Fibroblast of skin of abdomen (primary cell): ENCODE results near the gene PTGR2.
"Not testable (repeated sequence)": the region's sequence is repeated elsewhere in the genome, so short reads cannot be mapped to it uniquely, and the experiment has no call there.

Source experiments
- DNase-seq: peaks from one replicate; pipeline ENCODE4 v3.0.0-alpha.2; 2013

Gene PTGR2

GRCh38 chr14:73887318-73887616 is 35.6 kb downstream of the PTGR2 start:
- DNase-seq: no peak

DNA sequence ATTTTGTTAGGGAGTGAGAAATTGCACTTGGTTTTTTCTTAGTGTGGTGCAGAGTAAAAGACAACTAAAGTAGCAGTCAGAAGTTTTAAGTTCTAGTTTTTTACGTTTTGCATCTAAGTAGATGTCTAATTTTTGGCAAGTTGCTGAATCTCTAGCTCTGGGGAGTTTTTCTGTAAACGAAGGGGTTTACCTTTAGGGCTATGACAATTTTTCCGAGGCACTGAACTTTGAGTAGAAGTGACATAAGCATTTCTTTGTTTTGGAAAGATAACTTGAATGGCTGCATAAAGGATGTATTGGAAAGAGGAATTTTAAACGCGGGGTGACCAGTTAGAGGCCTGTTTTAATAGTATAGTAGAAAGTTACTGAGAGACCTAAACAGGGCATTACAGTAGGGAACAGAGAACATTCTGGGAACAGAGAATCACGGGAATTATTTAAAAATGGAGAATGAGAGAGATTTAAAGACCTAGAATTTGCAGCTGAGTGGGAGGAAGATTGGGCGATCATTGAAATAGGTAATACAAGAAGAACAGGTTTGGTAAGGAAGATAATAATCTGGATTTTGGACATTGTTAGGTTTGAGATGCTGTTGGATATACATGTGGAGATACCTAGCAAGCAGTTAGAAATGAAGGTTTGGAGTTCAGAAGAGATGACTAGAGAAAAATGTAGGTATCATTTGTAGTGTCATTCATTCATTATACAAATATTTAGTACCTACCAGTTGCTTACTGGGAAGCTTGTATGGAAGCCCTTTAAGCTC is 36.2 kb downstream of the PTGR2 start:
- no peak for DNase-seq

DNA sequence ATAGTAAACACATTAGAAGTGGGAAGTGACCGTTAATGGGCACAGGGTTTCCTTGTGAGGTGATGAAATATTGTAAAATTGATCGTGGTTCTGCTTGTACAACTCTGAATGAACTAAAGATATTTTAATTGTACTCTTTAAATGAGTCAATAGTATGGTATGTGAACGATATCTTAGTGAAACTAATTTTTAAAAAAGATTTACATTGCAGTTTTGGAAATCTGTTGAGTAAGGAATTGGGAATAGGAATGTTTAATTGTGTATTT is 36.8 kb downstream of the PTGR2 start:
- DNase-seq: peak; percentile 26

DNA sequence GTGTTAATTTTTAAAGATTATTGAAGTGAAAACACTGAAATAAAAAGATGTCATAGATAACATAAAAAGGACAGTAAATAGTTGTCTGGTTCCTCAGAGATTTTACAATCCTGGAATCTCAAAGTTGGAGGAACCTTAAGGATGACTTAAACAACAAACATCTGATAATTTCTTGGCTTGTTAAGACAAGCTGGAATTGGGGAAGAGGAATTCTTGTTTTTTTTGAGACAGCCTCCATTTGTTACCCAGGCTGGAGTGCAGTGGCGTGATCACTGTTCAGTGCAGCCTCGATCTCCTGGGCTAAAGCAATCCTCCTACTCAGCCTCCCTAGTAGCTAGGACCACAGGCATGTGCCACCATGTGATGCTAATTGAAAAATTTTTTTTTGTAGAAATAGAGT is 37.3 kb downstream of the PTGR2 start:
- peak; percentile 30 for DNase-seq

DNA sequence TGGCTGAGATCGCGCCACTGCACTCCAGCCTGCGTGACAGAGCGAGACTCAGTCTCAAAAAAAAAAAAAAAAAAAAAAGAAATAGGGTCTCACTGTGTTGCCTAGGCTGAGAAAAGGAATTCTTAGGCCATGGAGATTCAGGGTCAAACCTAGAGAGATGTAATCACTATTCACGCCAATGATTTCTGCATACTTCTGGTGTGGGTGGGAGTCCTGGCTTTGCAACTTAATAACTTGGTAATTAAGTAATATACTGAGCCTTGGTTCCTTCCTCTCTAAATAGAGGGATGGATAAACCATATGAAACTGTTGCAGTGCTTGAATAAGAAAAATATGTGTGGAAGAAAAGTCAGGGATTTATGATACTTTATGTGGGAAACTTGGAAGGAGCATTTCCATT is 37.7 kb downstream of the PTGR2 start:
- DNase-seq: no peak

- DNase-seq: not testable (repeated sequence)
These were observed 42.6 kb downstream of the PTGR2 start for GRCh38 chr14:73894180-73894687.

DNA sequence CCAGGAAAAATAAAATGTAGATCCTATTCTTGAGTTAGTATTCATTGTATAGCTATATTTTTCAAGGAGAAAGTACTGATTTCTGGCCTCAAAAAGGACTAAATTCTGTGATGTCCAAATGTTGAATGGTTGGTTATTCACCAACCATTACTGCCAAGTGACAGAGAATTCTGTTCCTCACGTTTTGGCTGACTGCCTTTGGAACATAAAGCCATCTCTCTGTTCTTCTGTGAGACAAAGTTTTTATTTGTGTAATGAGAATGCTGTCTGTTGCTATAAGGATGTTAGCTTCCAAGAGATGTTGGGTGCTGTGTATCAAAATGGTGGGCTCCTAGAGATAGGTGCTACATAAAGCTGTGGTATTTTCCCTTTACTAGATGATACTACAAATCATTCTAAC is 44.3 kb downstream of the PTGR2 start:
- no peak for DNase-seq

DNA sequence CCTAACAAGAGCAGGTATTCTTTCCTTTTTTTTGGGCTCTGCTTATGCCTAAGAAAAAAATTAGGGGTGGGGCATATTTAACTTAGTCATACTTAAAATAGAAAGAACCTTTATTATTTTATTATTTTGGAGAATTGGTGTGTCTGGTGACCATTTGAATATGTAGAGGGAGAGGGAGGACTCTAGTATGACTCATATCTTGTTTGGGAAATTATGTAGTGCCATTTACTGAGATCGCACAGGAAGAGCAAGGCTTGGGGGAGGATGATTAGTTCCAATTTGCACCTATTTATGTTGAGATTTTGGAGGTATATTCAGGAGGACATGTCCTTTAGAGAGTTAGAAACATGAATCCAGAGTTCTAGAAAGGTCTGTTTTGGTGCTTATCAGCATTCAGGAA is 44.9 kb downstream of the PTGR2 start:
- DNase-seq: no peak

GRCh38 chr14:73903028-73903427 is 51.4 kb downstream of the PTGR2 start:
- DNase-seq: no peak

- DNase-seq: no peak
These were observed 58.0 kb downstream of the PTGR2 start for GRCh38 chr14:73909681-73910080.

GRCh38 chr14:73913256-73913655 is 61.6 kb downstream of the PTGR2 start:
- peak; percentile 5 for DNase-seq

- no peak for DNase-seq
These were observed 64.7 kb downstream of the PTGR2 start for GRCh38 chr14:73916324-73916723.

- DNase-seq: not testable (repeated sequence)
These were observed 67.8 kb downstream of the PTGR2 start for GRCh38 chr14:73919457-73919856.

DNA sequence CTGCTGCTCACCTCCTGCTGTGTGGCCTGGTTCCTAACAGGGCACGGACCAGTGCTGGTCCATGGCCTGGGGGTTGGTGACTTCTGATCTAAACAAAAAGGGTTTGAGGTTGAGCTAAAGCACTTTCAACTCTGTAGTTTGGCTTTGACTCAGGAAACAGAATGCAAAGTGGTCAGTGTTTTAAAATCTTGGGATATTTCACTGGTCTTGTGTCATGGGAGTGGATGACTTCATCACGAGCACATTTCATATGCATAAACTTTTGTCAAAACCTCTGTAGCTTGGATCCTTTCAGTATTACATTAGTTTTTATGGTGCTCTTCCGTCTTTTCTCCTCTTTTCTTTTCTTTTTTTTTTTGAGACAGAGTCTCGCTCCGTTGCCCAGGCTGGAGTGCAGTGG is 72.7 kb downstream of the PTGR2 start:
- no peak for DNase-seq
